Muscle of arm (tissue), 12 donors: ENCODE results near the gene LHPP. TPM values are rescaled to one million over a fixed set of nuclear protein-coding genes. Genes with fewer than 3 reads are reported as not detected.

ENCODE experiments used
- DNase-seq: peaks from one replicate; pipeline ENCODE4 v3.0.0-alpha.2; 2013
- polyA plus RNA-seq, 12 donors: library from polyadenylated mRNA; unstranded; fragments of 120-200 nt; gene quantifications; one replicate each; pipeline ENCODE4 v1.2.1, GENCODE V29; 2013; ENCODE audit not compliant: insufficient read length in 12 of 12

LHPP gene
- polyA plus RNA-seq, 12 donors = 5.0 to 12.9 (median 6.6) TPM; not detected in 1

DNA sequence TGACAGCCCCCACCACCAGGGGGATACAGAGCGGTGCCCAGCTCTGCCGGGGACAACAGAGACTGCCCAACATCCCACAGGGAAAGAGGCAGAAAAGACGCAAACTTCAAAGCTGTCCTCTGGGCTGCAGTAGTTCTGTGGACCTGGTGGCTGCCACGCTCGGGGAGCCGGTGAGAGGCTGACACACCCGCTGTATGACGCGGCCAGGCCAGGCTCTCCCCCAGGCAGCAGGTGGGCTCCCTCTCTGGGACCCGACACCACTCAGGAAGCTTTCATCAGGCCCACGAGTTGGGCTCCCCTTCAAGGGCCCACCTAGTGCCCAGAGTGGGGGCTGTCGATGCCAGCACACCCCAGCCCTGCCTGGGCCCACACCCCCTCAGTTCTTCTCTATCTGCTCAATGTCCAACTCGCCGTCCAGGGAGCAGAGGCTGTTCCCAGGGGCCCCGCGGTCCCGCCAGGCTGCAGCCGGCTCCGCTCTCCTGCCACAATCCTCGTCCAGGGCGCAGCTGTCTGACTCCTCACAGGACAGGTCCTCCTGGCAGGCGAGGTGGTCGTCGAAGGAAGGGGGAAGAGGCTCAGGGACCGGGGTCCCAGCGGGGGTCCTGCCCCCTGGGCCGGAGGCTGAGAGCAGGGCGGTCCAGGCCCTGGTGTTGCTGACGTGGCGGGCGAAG is 161.4 kb downstream of the LHPP start:
- DNase-seq = no peak

GRCh38 chr10:124624006-124624405 is 162.4 kb downstream of the LHPP start:
- no peak for DNase-seq

DNA sequence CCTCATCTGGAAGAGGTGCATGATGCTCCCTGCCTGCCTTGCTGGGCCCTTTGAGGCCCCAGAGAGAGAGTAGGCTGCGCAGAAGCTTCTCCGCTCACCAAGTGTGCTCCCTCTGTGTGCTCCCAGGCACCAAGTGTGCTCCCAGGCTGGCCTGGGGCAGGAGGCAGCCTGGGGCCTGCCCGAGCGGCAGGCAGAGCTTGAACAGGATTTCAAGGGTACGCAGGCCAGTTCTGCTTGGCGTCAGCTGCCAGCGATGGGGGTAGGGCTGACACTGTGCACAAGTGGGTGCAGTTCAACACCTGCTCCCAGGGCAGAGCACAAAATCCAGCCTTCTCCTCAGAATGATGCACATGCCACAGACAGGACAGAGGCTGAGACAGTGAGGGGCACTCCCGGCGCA is 162.8 kb downstream of the LHPP start:
- DNase-seq = no peak

DNA sequence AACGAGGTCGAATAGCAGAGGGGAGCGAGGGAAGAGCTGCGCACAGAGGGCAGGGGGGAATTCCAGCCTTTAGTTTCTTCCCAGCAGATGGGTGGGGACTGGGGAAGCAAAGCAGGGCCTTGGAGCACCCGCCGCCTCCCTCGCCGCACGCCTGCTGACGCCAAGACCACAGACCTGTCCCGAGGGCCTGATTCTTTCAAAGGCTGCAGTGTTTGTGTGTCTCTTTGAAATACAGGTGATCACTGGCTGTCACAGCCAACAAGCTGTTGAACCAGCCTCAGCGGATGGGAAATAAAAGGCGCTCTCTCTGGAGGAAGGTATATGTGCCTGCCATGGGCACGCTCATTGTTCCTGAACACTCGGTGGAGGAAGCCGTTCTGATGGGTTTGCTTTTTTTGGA is 163.3 kb downstream of the LHPP start:
- DNase-seq = no peak

GRCh38 chr10:124625831-124626238 is 164.2 kb downstream of the LHPP start:
- no peak for DNase-seq

- DNase-seq = no peak
These were observed 165.2 kb downstream of the LHPP start for GRCh38 chr10:124626759-124627380.

- peak; percentile 66 for DNase-seq
These were observed 166.4 kb downstream of the LHPP start for GRCh38 chr10:124627866-124628675.

DNA sequence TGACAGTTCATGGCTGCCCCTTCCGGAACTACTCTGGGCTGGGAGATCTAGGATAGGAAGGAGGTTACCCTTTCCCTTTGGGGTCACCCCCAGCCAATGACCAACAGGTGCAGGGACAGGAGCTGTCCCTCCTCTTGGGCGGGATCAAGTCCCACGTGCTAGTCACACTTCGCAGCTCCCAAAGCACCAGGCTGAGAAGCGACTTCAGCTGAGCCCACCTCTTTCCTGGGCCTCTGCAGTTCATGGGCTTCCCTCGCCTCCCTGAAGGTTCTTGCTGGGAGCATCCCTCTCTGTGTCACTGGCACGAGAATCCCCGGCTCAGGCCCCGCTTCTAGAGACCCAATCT is 167.0 kb downstream of the LHPP start:
- DNase-seq = no peak

GRCh38 chr10:124629415-124629814 is 167.8 kb downstream of the LHPP start:
- DNase-seq = peak; percentile 42

DNA sequence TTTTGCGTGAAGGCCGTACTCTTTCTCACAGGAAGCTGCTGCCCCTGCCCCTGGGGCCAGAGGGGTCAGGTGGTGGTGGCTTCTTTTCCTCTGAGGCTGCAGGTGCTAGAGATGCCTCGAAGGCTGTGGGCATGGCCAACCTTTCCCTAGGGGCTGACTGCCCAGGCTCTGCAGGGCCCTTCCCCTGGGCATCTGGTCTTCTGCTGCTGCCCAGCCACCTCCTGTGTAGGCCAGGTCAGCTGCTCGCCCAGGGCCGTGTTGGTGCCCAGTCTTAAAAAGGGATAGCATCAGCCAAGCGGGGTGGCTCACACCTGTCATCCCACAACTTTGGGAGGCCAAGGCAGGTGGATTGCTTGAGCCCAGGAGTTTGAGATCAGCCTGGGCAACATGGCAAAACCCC is 168.2 kb downstream of the LHPP start:
- DNase-seq = no peak

DNA sequence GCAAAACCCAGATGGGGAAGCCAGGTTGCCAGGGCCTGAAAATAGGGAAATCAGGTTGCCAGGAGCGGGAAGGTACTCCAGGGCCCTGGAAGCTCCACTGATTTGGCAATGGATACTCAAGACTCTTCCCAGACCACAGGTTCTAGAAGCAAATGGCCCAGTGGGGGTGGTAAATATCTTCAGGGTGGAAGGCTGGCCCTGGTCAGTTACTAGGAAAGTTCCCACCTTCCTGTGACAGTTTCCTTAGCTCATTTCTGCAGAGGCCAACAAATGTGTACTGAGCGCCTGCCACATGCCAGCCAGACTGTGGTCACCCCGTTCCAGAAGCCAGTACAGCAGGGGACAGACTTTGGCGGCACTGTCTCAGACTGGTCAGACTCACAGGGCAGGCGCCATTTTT is 168.9 kb downstream of the LHPP start:
- no peak for DNase-seq

DNA sequence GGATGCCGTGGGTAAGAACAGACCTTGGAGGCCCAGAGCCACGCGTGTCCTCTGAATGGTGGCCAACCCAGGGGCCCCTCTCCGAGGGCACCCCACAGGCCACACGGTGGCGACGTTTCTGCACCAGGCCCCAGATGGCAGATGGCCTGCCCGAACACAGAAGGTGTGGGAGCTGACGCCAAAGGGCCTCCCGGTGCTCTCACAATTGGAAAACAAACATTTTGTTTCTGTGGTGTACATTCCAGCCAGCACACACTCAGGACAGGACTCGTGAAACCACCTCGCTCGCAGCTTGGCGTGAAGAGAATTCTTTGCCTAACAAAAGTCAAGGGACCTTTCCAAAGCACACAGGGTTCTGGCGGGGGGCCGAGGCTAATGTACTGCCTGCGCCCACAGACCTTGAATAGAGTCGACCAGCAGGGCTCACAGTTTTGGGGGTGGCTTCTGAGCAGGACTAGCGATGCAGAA is 170.5 kb downstream of the LHPP start:
- DNase-seq = no peak

- DNase-seq = no peak
These were observed 170.9 kb downstream of the LHPP start for GRCh38 chr10:124632566-124632965.

GRCh38 chr10:124636271-124636995 is 174.8 kb downstream of the LHPP start:
- DNase-seq = no peak

GRCh38 chr10:124637091-124637700 is 175.6 kb downstream of the LHPP start:
- no peak for DNase-seq

DNA sequence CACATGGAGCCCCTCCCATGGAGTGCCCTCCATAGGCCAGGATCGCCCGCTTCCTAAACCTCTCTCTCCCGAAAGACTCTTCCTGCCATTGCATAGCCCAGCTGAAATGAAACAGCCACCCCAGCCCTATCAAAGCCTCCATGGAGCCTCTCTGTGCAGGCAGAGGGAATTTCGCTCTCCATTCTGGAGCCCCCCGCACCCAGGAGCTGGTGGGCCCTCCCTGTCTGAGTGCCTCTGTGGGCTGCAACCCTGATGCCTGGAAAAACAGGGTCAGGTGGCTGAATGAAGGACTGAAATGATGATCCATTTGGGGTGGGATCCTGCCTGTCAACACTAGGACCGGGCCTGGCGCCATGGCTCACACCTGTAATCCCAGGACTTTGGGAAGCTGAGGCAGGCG is 176.1 kb downstream of the LHPP start:
- DNase-seq = no peak

DNA sequence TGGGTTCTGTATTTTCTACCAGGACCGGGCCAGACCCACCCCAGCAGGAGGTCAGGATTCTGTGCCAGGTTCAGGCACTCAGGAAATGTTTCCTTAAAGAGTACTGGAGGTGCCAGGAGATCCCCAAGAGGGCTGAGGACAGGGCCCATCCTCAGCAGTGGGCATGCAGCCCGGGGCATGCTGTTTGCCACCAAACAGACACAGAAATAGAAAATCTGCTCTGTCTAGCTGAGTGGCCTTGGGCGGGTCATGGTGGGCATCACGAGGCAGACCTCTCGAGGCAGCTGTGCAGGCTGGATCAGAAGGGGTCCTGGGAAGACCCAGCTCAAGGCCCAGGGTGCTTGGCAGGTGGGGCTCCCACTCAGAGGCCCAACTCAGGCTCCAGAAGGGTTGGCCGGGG is 177.6 kb downstream of the LHPP start:
- no peak for DNase-seq

DNA sequence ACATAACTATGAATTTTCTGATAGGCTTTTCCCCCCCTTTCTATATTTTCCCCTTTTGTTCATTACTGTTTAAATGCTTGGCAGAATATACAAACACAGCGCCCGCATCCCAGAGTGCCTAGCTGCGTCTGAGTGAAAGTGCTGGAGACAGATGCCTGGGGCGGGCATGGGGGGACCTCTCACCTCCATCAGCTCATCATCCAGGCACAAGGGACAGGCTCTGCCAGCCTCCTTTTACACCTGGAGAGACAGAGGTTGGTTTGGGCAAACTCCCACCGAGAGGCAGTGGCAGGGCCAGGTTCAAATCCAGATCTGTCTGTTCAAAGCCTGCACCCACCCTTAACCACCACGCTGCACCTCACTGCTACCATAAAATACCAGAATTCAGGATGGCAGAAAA is 178.0 kb downstream of the LHPP start:
- no peak for DNase-seq

GRCh38 chr10:124640056-124640455 is 178.4 kb downstream of the LHPP start:
- DNase-seq = no peak

DNA sequence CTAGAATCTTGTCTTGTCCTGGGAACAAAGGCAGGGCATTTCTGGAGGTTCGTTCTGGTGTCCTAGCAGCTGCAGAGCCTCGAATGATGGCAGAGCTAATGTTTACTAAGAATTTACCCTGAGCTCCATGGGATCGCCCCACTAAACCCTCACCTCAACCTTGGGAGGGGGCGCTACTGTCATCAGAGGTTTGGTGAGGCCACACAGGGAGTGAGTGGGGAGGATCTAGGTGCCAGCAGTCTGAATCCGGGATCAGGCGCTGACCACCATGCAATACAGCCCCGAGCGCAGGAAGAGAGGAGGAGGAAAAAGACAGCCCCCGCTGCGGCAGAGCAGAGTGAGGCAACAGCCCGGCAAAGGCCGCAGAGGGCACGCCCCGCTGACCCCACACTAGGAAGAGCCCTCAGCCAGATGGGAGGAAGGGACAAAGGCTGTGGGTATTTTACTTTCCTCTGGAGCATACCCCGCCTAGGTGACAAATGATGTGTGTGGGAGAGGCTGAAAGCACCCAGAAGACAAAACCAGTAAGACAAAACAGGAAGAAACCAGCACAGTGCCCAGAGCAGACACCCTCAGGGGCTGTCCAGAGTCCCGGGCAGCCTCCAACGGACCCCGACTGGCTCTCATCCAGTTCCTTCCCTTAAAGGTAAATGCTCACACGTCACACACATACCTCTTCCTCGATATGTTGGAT is 179.1 kb downstream of the LHPP start:
- DNase-seq = no peak
